A673 (cell line): ENCODE measurements around the gene STON1.

Source experiments
- CTCF ChIP-seq: fragments of 300-800, 200-600 bp; sonication (generic); conservative IDR thresholded peaks from 2 replicates; pipeline ENCODE4 v1.5.1; 2017; ENCODE audit warnings: low read depth, mild to moderate bottlenecking, antibody characterized with exemption, low read length, moderate library complexity, mixed read lengths
- EZH2 ChIP-seq: fragments of 200-600 bp; sonication (generic); IDR thresholded peaks from 2 replicates; pipeline ENCODE4 v1.6.1; 2017; ENCODE audit warnings: borderline replicate concordance, low read depth, mild to moderate bottlenecking, mixed read lengths, antibody characterized with exemption, low read length; ENCODE audit not compliant: poor library complexity, severe bottlenecking

GRCh38 chr2:48541666-48542389, 11.9 kb downstream of the STON1 start:
- TF ChIP-seq CTCF, result no peak
- no peak for TF ChIP-seq EZH2
